Choroid plexus epithelial cell (primary cell): ENCODE measurements around the gene ZRANB3.

Experiments used
- DNase-seq: peaks from one replicate; pipeline ENCODE4 v3.0.0-alpha.2; 2010; ENCODE audit warnings: low read depth
- H3K4me3 ChIP-seq: 2 replicates; pipeline ENCODE4 v1.5.1; 2011; ENCODE audit warnings: low read depth, mild to moderate bottlenecking, control low read depth, low read length, moderate library complexity
- CTCF ChIP-seq: conservative IDR thresholded peaks from 2 replicates; pipeline ENCODE4 v1.5.1; 2011; ENCODE audit warnings: low read depth, mild to moderate bottlenecking, control low read depth, inconsistent platforms, low read length, moderate library complexity

The ZRANB3 gene

DNA sequence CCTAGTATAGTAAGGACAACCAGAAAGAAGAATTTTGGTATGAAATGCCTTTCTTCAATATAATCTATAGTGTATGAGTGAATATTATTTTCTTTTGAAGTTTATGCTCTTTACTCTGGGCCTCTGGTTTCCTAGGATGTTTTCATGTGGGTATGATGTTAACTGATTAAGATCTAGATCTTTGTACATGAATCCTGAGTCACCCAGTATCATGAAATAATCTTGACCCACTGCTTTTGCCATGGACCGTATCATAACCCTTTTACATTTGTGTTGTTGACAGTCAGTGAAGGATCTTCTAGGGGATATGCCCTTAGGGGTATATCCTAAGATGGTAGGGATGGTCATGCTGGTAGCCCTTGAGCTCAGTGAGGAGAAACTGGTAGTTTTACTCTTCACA, 378.7 kb downstream of the ZRANB3 start:
- TF ChIP-seq CTCF, result no peak
- no peak for DNase-seq
- H3K4me3 ChIP-seq, result no peak overlapping the region

- no peak for DNase-seq
- H3K4me3 ChIP-seq, result no peak overlapping the region
- no peak for TF ChIP-seq CTCF
Observed at GRCh38 chr2:135151615-135152014, 379.4 kb downstream of the ZRANB3 start.

- no peak for TF ChIP-seq CTCF
- no peak overlapping the region for H3K4me3 ChIP-seq
- DNase-seq, result peak; percentile 7
Observed at GRCh38 chr2:135150725-135151124, 380.3 kb downstream of the ZRANB3 start.

DNA sequence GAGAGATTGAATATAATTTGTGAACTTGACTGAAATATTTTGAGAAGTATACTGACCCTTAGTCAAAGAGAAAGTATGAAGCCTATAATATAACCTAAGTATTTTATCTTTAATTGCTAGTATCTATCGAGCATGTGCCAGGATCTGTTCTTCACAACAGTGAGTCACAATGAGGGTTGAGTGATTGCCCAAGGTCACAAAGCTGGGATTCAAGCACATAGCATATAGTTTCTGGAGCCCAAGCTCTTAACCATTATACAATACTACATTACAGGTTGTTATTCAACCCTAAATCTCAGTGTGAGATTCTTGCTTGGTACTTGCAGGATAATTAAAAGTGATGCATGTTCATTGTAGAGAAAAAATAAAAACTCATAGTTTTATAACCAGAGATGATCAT, 381.8 kb downstream of the ZRANB3 start:
- DNase-seq, result peak; percentile 60
- H3K4me3 ChIP-seq, result no peak overlapping the region
- TF ChIP-seq CTCF, result no peak

- DNase-seq, result peak; percentile 34
Observed at GRCh38 chr2:135144343-135144742, 386.7 kb downstream of the ZRANB3 start.

GRCh38 chr2:135142323-135142722, 388.7 kb downstream of the ZRANB3 start:
- TF ChIP-seq CTCF, result no peak
- H3K4me3 ChIP-seq, result no peak overlapping the region
- DNase-seq, result no peak

More at GRCh38 chr2:135144343-135144742, 386.7 kb downstream of the ZRANB3 start:
- TF ChIP-seq CTCF, result no peak
- H3K4me3 ChIP-seq, result no peak overlapping the region

DNA sequence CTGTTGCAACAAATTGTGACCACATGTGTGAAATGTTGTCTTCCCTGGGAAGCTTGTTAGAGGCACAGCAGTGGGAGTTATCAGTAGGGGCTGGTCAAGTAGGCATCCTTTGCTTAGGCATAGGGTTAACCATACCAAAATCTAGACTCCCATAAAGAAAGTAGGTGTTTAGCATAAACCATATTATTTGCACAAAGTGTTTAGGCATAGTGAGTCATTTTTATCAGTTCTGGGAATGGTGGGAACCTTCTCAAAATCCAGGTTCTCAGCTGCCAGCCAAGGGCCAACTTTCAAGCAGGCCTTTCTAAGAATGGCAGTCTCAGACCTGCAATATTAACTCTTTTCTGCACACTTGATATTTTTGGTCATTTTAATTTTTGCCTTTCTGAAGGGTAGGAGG, 390.4 kb downstream of the ZRANB3 start:
- TF ChIP-seq CTCF, result no peak
- H3K4me3 ChIP-seq, result no peak overlapping the region
- no peak for DNase-seq
